NCI-H510A (cell line): ENCODE measurements around the gene POLE4.

Experiments
- DNase-seq: peaks from one replicate; lab custom pipeline; 2025; lab: John Stamatoyannopoulos, UW

Gene POLE4

GRCh38 chr2:74939919-74940812 is 18.3 kb upstream of the POLE4 start:
- no peak for DNase-seq

- no peak for DNase-seq
These were observed 17.2 kb upstream of the POLE4 start for GRCh38 chr2:74941284-74941683.

DNA sequence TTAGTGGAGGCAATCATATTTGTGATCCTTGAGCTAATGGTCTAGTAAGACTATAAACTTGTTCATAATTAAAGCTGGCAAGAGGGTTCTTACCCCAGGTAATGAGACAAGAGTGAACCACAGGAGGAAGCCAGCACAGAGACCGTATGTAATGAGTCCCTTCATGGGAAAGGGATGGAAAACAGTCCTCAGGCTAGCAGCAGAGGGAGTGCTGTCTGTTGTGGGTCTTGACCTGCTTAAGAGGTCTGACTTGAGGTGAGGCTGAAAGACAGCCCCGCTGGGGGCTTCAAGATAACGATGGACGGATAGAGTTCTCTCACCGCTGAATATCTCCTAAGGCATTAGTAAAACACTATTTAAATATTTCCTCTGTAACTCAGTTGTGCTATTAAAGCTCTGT is 16.2 kb upstream of the POLE4 start:
- no peak for DNase-seq

DNA sequence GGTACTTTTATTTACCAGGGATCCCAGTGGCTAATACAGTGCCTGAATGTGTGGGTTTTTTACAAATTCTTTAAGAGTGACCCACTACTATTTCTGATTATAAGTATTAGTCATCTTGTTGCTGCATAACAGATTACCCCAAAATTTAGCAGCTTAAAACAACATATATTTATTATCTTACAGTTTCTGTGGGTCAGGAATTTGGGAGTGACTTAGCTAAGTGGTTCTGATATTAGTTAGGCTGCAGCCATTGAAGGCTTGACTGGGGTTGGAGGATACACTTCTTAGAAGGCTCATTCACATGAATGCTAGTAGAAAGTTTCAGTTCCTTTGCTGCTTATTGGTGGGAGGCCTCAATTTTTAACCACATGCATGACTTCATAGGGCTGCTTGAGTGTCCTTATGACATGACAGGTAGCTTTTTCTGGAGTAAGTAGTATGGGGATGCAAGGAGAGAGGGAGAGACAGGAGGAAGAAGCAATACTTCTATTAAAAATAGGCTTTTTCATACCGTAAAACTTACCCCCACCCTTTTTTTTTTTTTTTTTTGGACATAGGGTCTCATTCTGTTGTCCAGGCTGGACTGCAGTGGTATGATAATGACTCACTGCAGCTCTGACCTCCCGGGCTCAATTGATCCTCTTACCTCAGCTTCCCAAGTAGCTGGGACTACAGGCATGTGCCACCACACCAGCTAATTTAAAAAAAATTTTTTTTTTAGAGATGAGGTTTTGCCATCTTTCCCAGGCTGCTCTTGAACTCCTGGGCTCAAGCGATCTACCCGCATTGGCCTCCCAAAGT is 13.3 kb upstream of the POLE4 start:
- no peak for DNase-seq

DNA sequence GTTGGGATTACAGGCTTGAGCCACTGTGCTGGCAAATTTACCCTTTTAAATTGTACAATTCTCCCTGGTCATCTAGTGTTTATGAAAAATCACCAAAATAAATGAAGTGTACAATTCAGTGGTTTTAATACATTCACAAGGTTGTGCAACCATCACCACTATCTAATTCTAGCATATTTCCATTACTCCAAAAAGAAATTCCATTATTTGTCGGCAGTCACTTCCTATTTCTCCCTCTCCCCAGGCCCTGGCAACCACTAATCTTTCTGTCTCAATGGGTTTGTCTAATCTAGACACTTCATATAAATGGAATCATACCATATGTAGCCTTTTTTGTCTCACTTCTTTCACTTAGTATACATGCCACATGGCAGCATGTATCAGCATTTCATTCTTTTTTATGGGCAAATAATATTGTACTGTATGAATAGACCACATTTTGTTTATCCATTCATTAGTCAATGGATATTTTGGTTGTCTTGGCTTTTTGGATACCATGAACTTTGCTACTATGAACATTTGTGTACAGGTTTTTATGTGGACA is 12.6 kb upstream of the POLE4 start:
- DNase-seq: no peak

GRCh38 chr2:74947703-74948102 is 10.7 kb upstream of the POLE4 start:
- DNase-seq: no peak

DNA sequence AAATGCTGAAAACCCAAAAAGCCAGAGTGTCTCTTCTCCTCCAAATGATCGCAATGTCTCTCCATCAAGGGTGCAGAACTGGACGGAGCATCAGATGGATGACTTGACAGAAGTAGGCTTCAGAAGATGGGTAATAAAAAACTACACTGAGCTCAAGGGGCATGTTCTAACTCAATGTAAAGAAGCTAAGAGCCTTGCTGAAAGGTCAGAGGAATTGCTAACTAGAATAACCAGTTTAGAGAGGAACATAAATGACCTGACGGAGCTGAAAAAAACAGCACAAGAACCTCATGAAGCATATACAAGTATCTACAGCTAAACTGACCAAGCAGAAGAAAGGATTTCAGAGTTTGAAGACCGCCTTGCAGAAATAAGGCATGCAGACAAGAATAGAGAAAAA is 9.7 kb upstream of the POLE4 start:
- no peak for DNase-seq

GRCh38 chr2:74951211-74951754 is 7.2 kb upstream of the POLE4 start:
- DNase-seq: no peak

- DNase-seq: no peak
These were observed 5.9 kb upstream of the POLE4 start for GRCh38 chr2:74952575-74952974.

DNA sequence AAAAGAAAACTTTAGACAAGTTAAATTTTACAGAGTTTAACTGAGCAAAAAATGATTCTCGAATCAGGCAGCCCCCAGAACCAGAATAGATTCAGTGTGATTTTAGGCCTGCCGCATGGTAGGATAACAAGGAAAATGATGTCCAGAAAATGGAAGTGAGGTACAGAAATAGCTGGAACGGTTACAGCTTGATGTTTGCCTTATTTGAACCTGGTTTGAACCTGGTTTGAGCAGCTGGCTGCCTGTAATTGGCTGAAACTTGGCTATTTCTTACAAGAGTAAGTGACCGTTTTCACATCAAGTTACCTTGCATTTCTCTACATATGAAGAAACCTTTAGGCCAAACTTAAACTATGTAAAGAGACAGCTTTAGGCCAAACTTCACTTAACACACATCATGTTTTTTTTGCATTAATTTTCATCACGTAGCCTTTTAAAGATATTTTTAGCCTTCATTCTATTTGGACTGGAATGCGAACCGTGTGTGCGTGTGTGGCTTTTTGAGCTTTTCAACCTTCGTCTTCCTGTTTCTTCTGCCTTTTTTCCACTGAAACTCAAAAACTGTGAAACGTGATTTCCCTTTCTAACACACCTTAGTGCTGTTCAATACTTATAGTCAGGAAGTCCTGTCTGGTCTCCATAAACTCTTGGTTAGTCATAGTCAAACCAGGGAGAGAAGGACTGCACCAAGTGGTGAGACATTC is 4.5 kb upstream of the POLE4 start:
- DNase-seq: no peak

- DNase-seq: no peak
These were observed 4.0 kb upstream of the POLE4 start for GRCh38 chr2:74954500-74954874.

DNA sequence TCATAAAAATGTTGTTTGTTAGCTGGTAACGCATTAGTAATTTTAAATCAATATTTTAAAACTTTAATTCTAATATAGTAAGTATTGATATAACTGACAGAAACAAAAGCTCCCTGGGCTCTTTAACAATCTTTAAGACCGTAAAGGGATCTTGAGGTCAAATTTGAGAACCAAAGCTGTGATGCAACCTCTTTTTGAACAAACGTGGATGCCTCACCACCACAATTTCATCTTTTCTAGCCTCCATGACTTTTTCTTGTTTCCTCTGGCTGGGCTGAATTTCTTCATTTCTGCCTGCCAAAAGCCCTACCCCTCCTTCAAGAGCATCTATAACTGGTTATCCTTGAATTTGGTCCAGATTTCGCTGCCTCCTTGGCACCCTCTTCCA is 563 bp upstream of the POLE4 start:
- DNase-seq: no peak

DNA sequence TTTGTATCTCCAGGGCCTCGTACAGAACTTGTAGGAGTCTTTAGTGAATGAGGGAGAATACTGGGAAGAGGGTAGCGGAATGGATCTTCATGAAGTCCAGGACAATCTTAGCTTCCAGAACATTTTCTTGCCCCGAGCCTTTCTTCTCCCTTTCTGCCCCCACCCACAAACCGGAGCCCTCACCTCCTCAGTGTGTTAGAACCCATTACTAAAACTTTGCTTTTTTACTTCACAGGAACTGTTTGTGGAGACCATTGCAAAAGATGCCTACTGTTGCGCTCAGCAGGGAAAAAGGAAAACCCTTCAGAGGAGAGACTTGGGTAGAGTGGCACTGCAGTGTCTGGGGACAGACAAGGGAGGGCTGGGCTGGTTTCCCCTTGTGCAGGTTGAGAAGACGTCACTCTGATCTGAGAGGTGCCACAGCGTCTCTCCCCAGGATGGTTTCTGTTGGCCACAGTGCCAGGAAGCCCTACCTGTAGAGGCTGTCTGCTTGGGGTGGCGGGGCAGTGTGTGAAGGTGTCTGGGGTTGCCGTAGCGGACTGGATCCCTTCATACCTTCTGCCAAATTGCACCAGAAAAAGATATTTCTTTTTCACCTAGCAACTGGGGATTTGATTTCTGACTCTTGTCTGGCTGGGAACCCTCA is 786 bp downstream of the POLE4 start:
- DNase-seq: no peak

GRCh38 chr2:74966887-74967286 is 8.4 kb downstream of the POLE4 start:
- DNase-seq: no peak

- DNase-seq: no peak
These were observed 16.6 kb downstream of the POLE4 start for GRCh38 chr2:74975016-74975415.

- DNase-seq: no peak
These were observed 21.4 kb downstream of the POLE4 start for GRCh38 chr2:74979844-74980243.

DNA sequence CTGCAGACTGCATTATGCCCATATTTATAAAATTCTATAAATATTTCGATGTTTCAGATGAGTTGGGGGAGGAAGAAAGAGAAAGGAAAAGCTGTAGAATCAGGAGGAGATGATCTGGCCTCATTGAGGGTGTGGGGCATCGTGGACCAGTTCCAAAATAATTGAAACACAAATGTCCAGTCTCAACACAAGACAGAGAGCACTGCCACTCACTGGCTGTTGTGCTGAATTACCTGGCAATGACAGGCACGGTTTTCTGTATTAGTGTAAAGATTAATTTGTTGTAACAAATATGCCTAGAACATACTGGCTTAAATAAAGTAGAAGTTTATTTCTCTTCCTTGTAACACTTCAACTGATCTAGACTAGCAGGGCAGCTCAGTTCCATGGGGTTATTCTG is 24.1 kb downstream of the POLE4 start:
- DNase-seq: no peak

DNA sequence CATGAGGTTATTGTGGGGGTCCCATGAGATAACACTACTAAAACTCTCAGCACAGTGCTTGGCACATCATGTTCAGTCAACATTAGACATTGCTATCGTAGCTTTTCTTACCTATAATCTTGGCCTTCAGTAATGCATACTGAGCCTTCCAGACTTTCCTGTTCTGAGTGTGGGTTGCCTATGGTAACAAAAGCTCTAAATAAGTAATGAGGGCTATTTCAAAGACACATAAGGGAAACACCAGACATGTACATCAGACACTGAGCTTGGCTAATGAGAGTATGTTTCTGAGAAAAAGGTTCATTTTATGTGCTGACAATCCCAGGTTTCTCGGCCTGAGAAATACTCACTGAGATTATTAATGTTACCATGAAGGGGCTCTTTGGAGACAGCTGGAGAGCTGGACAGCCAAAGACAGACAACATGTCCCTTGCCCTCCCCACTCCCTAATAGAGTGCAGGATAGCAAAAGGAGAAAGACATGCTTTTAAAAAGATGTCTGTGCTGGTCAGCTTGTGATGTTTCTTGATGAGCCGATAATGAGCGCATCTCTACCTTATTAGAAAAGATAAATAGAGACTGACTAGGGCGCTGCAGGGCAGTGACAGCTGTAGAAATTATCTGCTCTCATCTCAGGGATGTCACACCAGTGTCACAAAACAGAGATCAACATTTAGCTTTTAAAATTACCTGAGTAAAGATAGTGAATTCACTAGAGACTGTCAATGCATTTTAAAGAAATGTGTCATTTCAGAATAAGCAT is 25.4 kb downstream of the POLE4 start:
- DNase-seq: no peak

- DNase-seq: no peak
These were observed 26.6 kb downstream of the POLE4 start for GRCh38 chr2:74984947-74985637.

- no peak for DNase-seq
These were observed 27.7 kb downstream of the POLE4 start for GRCh38 chr2:74985978-74986609.
